H9 (cell line): Measurements from ENCODE around the gene SMLR1. TPM values are rescaled to one million over a fixed set of nuclear protein-coding genes. Genes with fewer than 3 reads are reported as not detected.
A peak's percentile ranks its signal among the peaks of the same experiment; 100 is the strongest.

ENCODE experiments used
- DNase-seq: peaks from one replicate; pipeline ENCODE4 v3.0.0-alpha.2; 2017
- H2AFZ ChIP-seq: one replicate; pipeline ENCODE4 v1.6.1; 2013; ENCODE audit warnings: mild to moderate bottlenecking, low read length, control low read depth, moderate library complexity
- H2AK5ac ChIP-seq: 2 replicates; pipeline ENCODE4 v1.6.1; 2013; ENCODE audit warnings: low read length, control low read depth, mixed read lengths; ENCODE audit not compliant: insufficient read length
- H2BK120ac ChIP-seq: one replicate; pipeline ENCODE4 v1.6.1; 2013; ENCODE audit warnings: low read depth, mild to moderate bottlenecking, low read length, control low read depth, inconsistent platforms; ENCODE audit not compliant: poor library complexity, severe bottlenecking
- H2BK12ac ChIP-seq: 2 replicates; pipeline ENCODE4 v1.6.1; 2013; ENCODE audit warnings: low read length, control low read depth, mixed read lengths, low read depth; ENCODE audit not compliant: insufficient read length
- H2BK15ac ChIP-seq: 2 replicates; pipeline ENCODE4 v1.6.1; 2013; ENCODE audit warnings: low read depth, low read length, control low read depth
- H2BK20ac ChIP-seq: one replicate; pipeline ENCODE4 v1.6.1; 2013; ENCODE audit warnings: low read depth, mild to moderate bottlenecking, low read length, control low read depth, inconsistent platforms; ENCODE audit not compliant: poor library complexity, severe bottlenecking
- H2BK5ac ChIP-seq: 2 replicates; pipeline ENCODE4 v1.6.1; 2013; ENCODE audit warnings: low read length, control low read depth, mixed read lengths; ENCODE audit not compliant: insufficient read length
- H3K14ac ChIP-seq: 2 replicates; pipeline ENCODE4 v1.6.1; 2013; ENCODE audit warnings: low read length, control low read depth; ENCODE audit not compliant: insufficient read depth
- H3K18ac ChIP-seq: 2 replicates; pipeline ENCODE4 v1.6.1; 2013; ENCODE audit warnings: low read depth, mild to moderate bottlenecking, mixed read lengths, low read length, control low read depth; ENCODE audit not compliant: insufficient read length
- H3K23ac ChIP-seq: 2 replicates; pipeline ENCODE4 v1.6.1; 2013; ENCODE audit warnings: low read length, control low read depth, mixed read lengths, low read depth; ENCODE audit not compliant: insufficient read length
- H3K23me2 ChIP-seq: 2 replicates; pipeline ENCODE4 v1.6.1; 2013; ENCODE audit warnings: low read depth, mild to moderate bottlenecking, mixed read lengths, low read length, control low read depth; ENCODE audit not compliant: insufficient read length, poor library complexity, severe bottlenecking
- H3K27ac ChIP-seq: 2 replicates; pipeline ENCODE4 v1.5.1; 2013; ENCODE audit warnings: low read length, control low read depth, mixed read lengths, low read depth; ENCODE audit not compliant: insufficient read length
- H3K27me3 ChIP-seq: 2 replicates; pipeline ENCODE4 v1.6.1; 2013; ENCODE audit warnings: low read length, control low read depth, inconsistent platforms; ENCODE audit not compliant: insufficient read depth
- H3K4ac ChIP-seq: 2 replicates; pipeline ENCODE4 v1.6.1; 2013; ENCODE audit warnings: low read depth, mild to moderate bottlenecking, control low read depth, inconsistent platforms, low read length, moderate library complexity
- H3K4me1 ChIP-seq: 2 replicates; pipeline ENCODE4 v1.6.1; 2013; ENCODE audit warnings: low read length, control low read depth, inconsistent platforms; ENCODE audit not compliant: insufficient read depth
- H3K4me2 ChIP-seq: 2 replicates; pipeline ENCODE4 v1.6.1; 2013; ENCODE audit warnings: low read length, control low read depth, mixed read lengths; ENCODE audit not compliant: insufficient read length, insufficient read depth
- H3K56ac ChIP-seq: 2 replicates; pipeline ENCODE4 v1.6.1; 2013; ENCODE audit warnings: low read depth, mild to moderate bottlenecking, mixed read lengths, low read length, control low read depth; ENCODE audit not compliant: insufficient read length
- H3K79me1 ChIP-seq: 2 replicates; pipeline ENCODE4 v1.6.1; 2013; ENCODE audit warnings: low read depth, mild to moderate bottlenecking, moderate library complexity, low read length, control low read depth, inconsistent platforms; ENCODE audit not compliant: insufficient read depth, poor library complexity, severe bottlenecking
- H3K79me2 ChIP-seq: 2 replicates; pipeline ENCODE4 v1.6.1; 2013; ENCODE audit warnings: low read length, control low read depth, inconsistent platforms; ENCODE audit not compliant: insufficient read depth
- H3K9ac ChIP-seq: 2 replicates; pipeline ENCODE4 v1.6.1; 2013; ENCODE audit warnings: low read length, control low read depth, mixed read lengths; ENCODE audit not compliant: insufficient read length; ENCODE audit errors: extremely low read depth
- H3K9me3 ChIP-seq: one replicate; pipeline ENCODE4 v1.6.1; 2013; ENCODE audit warnings: low read depth, low read length, inconsistent platforms; ENCODE audit not compliant: control insufficient read depth
- H3T11ph ChIP-seq: one replicate; pipeline ENCODE4 v1.6.1; 2013; ENCODE audit warnings: mild to moderate bottlenecking, low read length, control low read depth, inconsistent platforms
- H4K20me1 ChIP-seq: one replicate; pipeline ENCODE4 v1.6.1; 2013; ENCODE audit not compliant: control insufficient read depth, insufficient read length, insufficient read depth
- H4K5ac ChIP-seq: 2 replicates; pipeline ENCODE4 v1.6.1; 2013; ENCODE audit warnings: low read depth, mild to moderate bottlenecking, mixed read lengths, low read length, control low read depth; ENCODE audit not compliant: insufficient read length
- H4K8ac ChIP-seq: replicated peaks from 2 replicates; pipeline ENCODE4 v1.6.1; 2013; ENCODE audit warnings: low read length, control low read depth, mixed read lengths, low read depth; ENCODE audit not compliant: insufficient read length
- H4K91ac ChIP-seq: 2 replicates; pipeline ENCODE4 v1.6.1; 2013; ENCODE audit warnings: low read depth, mild to moderate bottlenecking, moderate library complexity, mixed read lengths, low read length, control low read depth; ENCODE audit not compliant: insufficient read length
- H3K27ac Mint-ChIP-seq, 3 experiments: 2 replicates in 2 of 3; 3 replicates in 1 of 3; pipeline ENCODE4 v1.8.0; 2020 to 2021; ENCODE audit warnings: mixed read lengths in 3 of 3, mild to moderate bottlenecking in 1 of 3, moderate library complexity in 1 of 3
- H3K27me3 Mint-ChIP-seq: 2 replicates; pipeline ENCODE4 v1.8.0; 2021; ENCODE audit warnings: low read depth, mild to moderate bottlenecking, moderate library complexity, mixed read lengths
- H3K36me3 Mint-ChIP-seq, 3 experiments: 2 replicates in 2 of 3; 3 replicates in 1 of 3; pipeline ENCODE4 v1.8.0; 2020 to 2021; ENCODE audit warnings: low read depth in 3 of 3, mixed read lengths in 3 of 3; ENCODE audit not compliant: insufficient read depth in 1 of 3
- H3K4me1 Mint-ChIP-seq, 2 experiments: 2 replicates each; pipeline ENCODE4 v1.8.0; 2020; ENCODE audit warnings: mixed read lengths in 2 of 2
- H3K4me3 Mint-ChIP-seq, 2 experiments: 2 replicates in 1 of 2; 3 replicates in 1 of 2; pipeline ENCODE4 v1.8.0; 2020 to 2021; ENCODE audit warnings: mild to moderate bottlenecking in 2 of 2, mixed read lengths in 2 of 2, moderate library complexity in 1 of 2
- H3K9me3 Mint-ChIP-seq, 2 experiments: 2 replicates in 1 of 2; 3 replicates in 1 of 2; pipeline ENCODE4 v1.8.0; 2020; ENCODE audit warnings: mild to moderate bottlenecking in 2 of 2, mixed read lengths in 2 of 2, moderate library complexity in 1 of 2
- whole genome bisulfite sequencing: extraction: QIAGEN DNeasy Blood & Tissue Kit; methylation state at CpG from one replicate; pipeline ENCODE4 v1.1.7; 2013; ENCODE audit warnings: missing lambda C conversion rate, low lambda C conversion rate, mixed read lengths; ENCODE audit not compliant: insufficient read length; ENCODE audit errors: extremely low coverage; 5-methylcytosine and 5-hydroxymethylcytosine counted together
- total RNA-seq: library from RNA; stranded (reverse); gene quantifications from 2 replicates; pipeline ENCODE4 v1.2.1, GENCODE V29; 2021
- TF ChIP-seq, protein P1 (sequence below): fragments of 200-600 bp; sonication (generic); conservative IDR thresholded peaks from 3 replicates; pipeline ENCODE4 v1.8.0; 2021; ENCODE audit warnings: antibody characterized with exemption, mild to moderate bottlenecking

Gene SMLR1
- total RNA-seq, 1 experiment from 2014 or later: not detected

DNA sequence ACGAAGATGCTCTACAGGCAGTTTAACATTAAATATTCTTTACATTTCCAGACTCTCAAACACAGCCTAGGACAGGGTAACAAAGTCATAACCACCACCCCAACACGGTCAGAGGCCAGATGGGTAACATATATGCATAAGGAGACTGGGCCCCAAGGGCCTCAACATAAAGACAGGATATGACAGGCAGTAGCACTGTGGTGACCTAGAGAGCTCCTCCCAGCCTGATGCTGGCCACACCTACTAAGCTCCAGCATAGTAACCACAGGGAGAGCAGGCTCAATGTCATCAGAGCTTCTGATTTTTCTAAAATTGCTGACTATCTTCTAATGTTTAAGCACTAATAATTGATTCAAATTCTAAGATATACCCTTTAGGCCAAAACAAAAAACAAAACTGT, 21.7 kb downstream of the SMLR1 start:
- H3K9ac ChIP-seq: no peak overlapping the region
- H3K79me2 ChIP-seq: no peaks in the 10 kb centered on the region
- no peak overlapping the region for H3K4me2 ChIP-seq
- 0 out of 7 replicates have a peak, but pooled peaks cover 0 to 3% (median 0%) of the 10 kb centered on the region in 3 experiments for H3K36me3 Mint-ChIP-seq
- H3K4me1 ChIP-seq: peaks cover 10% of the 10 kb centered on the region; the same call in 1 of the 2 replicates
- H3K9me3 Mint-ChIP-seq: no peaks in the 10 kb centered on the region
- no peak overlapping the region for H2AK5ac ChIP-seq
- H3K18ac ChIP-seq: no peak overlapping the region
- H3K23me2 ChIP-seq: no peaks in the 10 kb centered on the region
- no peak overlapping the region for H3K27ac ChIP-seq
- no peak overlapping the region for H2BK20ac ChIP-seq
- H2BK15ac ChIP-seq: no peak overlapping the region
- no peak overlapping the region for H4K91ac ChIP-seq
- no peaks in the 10 kb centered on the region for H4K20me1 ChIP-seq
- WGBS: no CpG with 5 or more reads among the region's 2 CpGs
- TF ChIP-seq, protein P1, sequence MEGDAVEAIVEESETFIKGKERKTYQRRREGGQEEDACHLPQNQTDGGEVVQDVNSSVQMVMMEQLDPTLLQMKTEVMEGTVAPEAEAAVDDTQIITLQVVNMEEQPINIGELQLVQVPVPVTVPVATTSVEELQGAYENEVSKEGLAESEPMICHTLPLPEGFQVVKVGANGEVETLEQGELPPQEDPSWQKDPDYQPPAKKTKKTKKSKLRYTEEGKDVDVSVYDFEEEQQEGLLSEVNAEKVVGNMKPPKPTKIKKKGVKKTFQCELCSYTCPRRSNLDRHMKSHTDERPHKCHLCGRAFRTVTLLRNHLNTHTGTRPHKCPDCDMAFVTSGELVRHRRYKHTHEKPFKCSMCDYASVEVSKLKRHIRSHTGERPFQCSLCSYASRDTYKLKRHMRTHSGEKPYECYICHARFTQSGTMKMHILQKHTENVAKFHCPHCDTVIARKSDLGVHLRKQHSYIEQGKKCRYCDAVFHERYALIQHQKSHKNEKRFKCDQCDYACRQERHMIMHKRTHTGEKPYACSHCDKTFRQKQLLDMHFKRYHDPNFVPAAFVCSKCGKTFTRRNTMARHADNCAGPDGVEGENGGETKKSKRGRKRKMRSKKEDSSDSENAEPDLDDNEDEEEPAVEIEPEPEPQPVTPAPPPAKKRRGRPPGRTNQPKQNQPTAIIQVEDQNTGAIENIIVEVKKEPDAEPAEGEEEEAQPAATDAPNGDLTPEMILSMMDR: no peak
- H3K23ac ChIP-seq: no peak overlapping the region
- no peaks in the 10 kb centered on the region for H3K27me3 ChIP-seq
- peaks cover 16 to 20% of the 10 kb centered on the region in 2 experiments for H3K4me1 Mint-ChIP-seq
- no peak overlapping the region for H2BK120ac ChIP-seq
- H4K5ac ChIP-seq: no peak overlapping the region
- no peak overlapping the region for H2AFZ ChIP-seq
- H2BK5ac ChIP-seq: no peak overlapping the region
- H3K27ac Mint-ChIP-seq: no peak overlapping the region
- no peak overlapping the region for H4K8ac ChIP-seq
- H3T11ph ChIP-seq: no peak overlapping the region
- H2BK12ac ChIP-seq: no peak overlapping the region
- DNase-seq: peak; percentile 37
- no peak overlapping the region for H3K14ac ChIP-seq
- H3K4ac ChIP-seq: no peak overlapping the region
- no peak overlapping the region for H3K56ac ChIP-seq
- H3K9me3 ChIP-seq: no peaks in the 10 kb centered on the region
- H3K4me3 Mint-ChIP-seq: no peak overlapping the region
- H3K27me3 Mint-ChIP-seq: no peaks in the 10 kb centered on the region
- H3K79me1 ChIP-seq: no peaks in the 10 kb centered on the region
